GM18909 (cell line): ENCODE results near the gene PRKN.

Experiments
- ATAC-seq: cut with Tn5 transposase; IDR thresholded peaks from one replicate; pipeline ENCODE4 v1.9.1; 2021; ENCODE audit warnings: mild to moderate bottlenecking; ENCODE audit not compliant: unreplicated experiment, poor library complexity

PRKN gene

DNA sequence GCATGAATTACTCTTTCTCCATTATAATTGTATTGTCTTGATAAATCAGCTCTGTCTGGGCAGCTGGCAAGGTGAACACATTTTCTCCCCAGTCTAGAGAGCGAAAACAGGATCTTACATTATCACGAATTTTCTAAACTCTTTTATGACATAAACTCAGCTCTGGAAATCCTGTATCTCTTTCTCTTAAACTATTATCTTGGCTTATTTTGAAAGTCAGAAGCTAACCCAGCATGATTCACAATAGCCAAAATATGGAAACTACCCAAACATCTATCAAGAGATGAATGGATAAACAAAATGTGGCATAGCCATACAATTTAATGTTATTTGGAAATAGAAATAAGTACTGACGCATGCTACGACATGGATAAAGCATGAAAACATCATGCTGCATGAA lies 1427.8 kb downstream of the PRKN start:
- no peak for ATAC-seq
